HepG2 (cell line): ENCODE results near the gene RINL. TPM values are rescaled to one million over a fixed set of nuclear protein-coding genes. Genes with fewer than 3 reads are reported as not detected.

Experiments
- ELF1 ChIP-seq: sonication (generic); formaldehyde crosslinking; IDR thresholded peaks from 2 replicates; pipeline ENCODE4 v1.4.0; 2020; ENCODE audit warnings: missing genetic modification reagents
- GATAD1 ChIP-seq: IDR thresholded peaks from 2 replicates; pipeline ENCODE4 v1.6.1; 2016; ENCODE audit warnings: missing genetic modification reagents, missing compliant biosample characterization
- HNRNPL ChIP-seq: fragments of 200-400 bp; formaldehyde crosslinking; IDR thresholded peaks from 2 replicates; pipeline ENCODE4 v1.6.1; 2017; ENCODE audit warnings: mild to moderate bottlenecking, low read depth, low read length
- IRX3 ChIP-seq: sonication (generic); formaldehyde crosslinking; IDR thresholded peaks from 2 replicates; pipeline ENCODE4 v1.8.1; 2023; ENCODE audit warnings: mild to moderate bottlenecking, low read depth, missing genetic modification reagents, borderline replicate concordance
- MAZ ChIP-seq, 2 experiments: sonication (generic) in 1 of 2; formaldehyde crosslinking in 1 of 2; IDR thresholded peaks; 2 replicates each; pipeline versions ENCODE4 v1.5.0 to v1.6.1; 2012 to 2020; ENCODE audit warnings: low read depth in 2 of 2, mild to moderate bottlenecking in 2 of 2, borderline replicate concordance in 1 of 2, improper control_type of control experiment in 1 of 2, low read length in 1 of 2, missing genetic modification reagents in 1 of 2, moderate library complexity in 1 of 2
- MBD4 ChIP-seq: IDR thresholded peaks from 2 replicates; pipeline ENCODE4 v1.6.1; 2012; ENCODE audit warnings: low read length, inconsistent platforms, borderline replicate concordance
- NR3C1 ChIP-seq: sonication (generic); formaldehyde crosslinking; IDR thresholded peaks from 2 replicates; pipeline ENCODE4 v1.4.0; 2020; ENCODE audit warnings: missing genetic modification reagents
- POLR2A ChIP-seq, 2 experiments: IDR thresholded peaks; 2 replicates each; pipeline ENCODE4 v1.6.1; 2011; ENCODE audit warnings: low read depth in 2 of 2, low read length in 2 of 2, mild to moderate bottlenecking in 1 of 2, moderate library complexity in 1 of 2; ENCODE audit not compliant: insufficient read depth in 1 of 2
- RBM39 ChIP-seq: fragments of 200-400 bp; formaldehyde crosslinking; IDR thresholded peaks from one replicate; pipeline ENCODE4 v1.6.1; 2018; ENCODE audit warnings: antibody characterized with exemption, mild to moderate bottlenecking, low read depth, low read length; ENCODE audit not compliant: poor library complexity, severe bottlenecking
- RFX3 ChIP-seq: IDR thresholded peaks from 2 replicates; pipeline ENCODE4 v1.6.1; 2016; ENCODE audit warnings: missing biosample characterization, missing genetic modification reagents
- SETDB1 ChIP-seq: sonication (generic); formaldehyde crosslinking; IDR thresholded peaks from 2 replicates; pipeline ENCODE4 v1.5.1; 2020; ENCODE audit warnings: missing genetic modification reagents, mild to moderate bottlenecking, borderline replicate concordance
- ZNF224 ChIP-seq: sonication (generic); formaldehyde crosslinking; IDR thresholded peaks from 2 replicates; pipeline ENCODE4 v1.5.0; 2020; ENCODE audit warnings: mild to moderate bottlenecking, missing genetic modification reagents
- ZNF878 ChIP-seq: sonication (generic); formaldehyde crosslinking; IDR thresholded peaks from 2 replicates; pipeline ENCODE4 v1.8.1; 2023; ENCODE audit warnings: mild to moderate bottlenecking, missing genetic modification reagents, moderate library complexity
- polyA plus RNA-seq, 8 experiments: library from polyadenylated mRNA; depleted of rRNA in 3 of 8; stranded (reverse) in 7 of 8; unstranded in 1 of 8; fragments of >200 nt; fragmentation: Illumina TruSeq in 4 of 8; extraction: Trizol in 4 of 8; gene quantifications; 2 replicates each; pipeline versions ENCODE4 v1.2.1 to v1.2.3, GENCODE V29; 2011 to 2016; ENCODE audit warnings: low read depth in 4 of 8, missing spikeins in 1 of 8, mixed read lengths in 1 of 8; ENCODE audit not compliant: insufficient read depth in 1 of 8
- total RNA-seq, 5 experiments: library from RNA; depleted of rRNA; stranded (reverse); fragments of >200 nt; fragmentation: Illumina TruSeq; extraction: Trizol; gene quantifications; 2 replicates each; pipeline ENCODE4 v1.2.3, GENCODE V29; 2016; ENCODE audit warnings: low read depth in 1 of 5
- TF ChIP-seq, protein P1 (sequence below): IDR thresholded peaks from 2 replicates; pipeline ENCODE4 v1.6.1; 2016; ENCODE audit warnings: control low read depth
- TF ChIP-seq, protein P2 (sequence below), 2 experiments: sonication (generic) in 1 of 2; formaldehyde crosslinking in 1 of 2; IDR thresholded peaks; 2 replicates each; pipeline versions ENCODE4 v1.4.0 to v1.6.1; 2016 to 2020; ENCODE audit warnings: borderline replicate concordance in 1 of 2, low read depth in 1 of 2, mild to moderate bottlenecking in 1 of 2, missing genetic modification reagents in 1 of 2
- TF ChIP-seq, protein P3 (sequence below): sonication (generic); formaldehyde crosslinking; IDR thresholded peaks from 2 replicates; pipeline ENCODE4 v1.5.1; 2020; ENCODE audit warnings: mild to moderate bottlenecking, missing genetic modification reagents, moderate library complexity
- TF ChIP-seq, protein P4 (sequence below): sonication (generic); formaldehyde crosslinking; IDR thresholded peaks from 2 replicates; pipeline ENCODE4 v1.8.0; 2022; ENCODE audit warnings: mild to moderate bottlenecking, missing genetic modification reagents, moderate library complexity
- TF ChIP-seq, protein P5 (sequence below): sonication (generic); formaldehyde crosslinking; IDR thresholded peaks from 2 replicates; pipeline ENCODE4 v1.5.1; 2020; ENCODE audit warnings: missing genetic modification reagents, mild to moderate bottlenecking, borderline replicate concordance

The RINL gene
- total and polyA plus RNA-seq, 2 of the 13 experiments (the other 11 are each of a cell fraction or from before 2014, with no cell fraction given) = 11.4 to 18.0 TPM

DNA sequence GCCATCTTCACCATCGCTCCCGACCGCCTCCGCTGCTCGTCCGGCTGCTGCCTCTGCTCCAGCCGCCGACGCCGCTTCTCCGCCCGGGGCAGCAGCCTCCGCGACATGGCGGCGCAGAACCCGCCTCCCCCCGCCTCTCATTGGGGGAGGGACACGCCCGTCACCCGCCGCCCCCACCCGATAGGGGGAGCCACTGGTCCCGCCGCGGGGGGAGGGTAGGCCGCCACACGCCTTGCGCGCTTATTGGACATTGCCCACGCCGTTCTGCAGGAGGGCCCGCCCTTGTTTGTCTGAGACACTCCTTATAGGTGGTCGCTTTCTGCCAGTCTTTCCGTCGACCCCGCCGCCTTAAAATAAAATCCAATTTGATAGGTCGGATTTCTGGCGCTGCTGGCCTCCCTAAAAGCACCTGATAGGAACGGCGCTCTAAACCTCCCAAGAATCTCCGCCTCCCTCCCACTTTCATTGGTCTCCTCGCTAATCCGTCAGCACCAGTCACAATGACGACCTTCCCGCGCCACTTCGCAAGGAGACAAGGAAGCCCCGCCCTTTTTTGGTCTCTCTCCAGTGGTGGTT lies 28.1 kb downstream of the RINL start, which contains the start of gene HNRNPL (continued):
- TF ChIP-seq, protein P1, sequence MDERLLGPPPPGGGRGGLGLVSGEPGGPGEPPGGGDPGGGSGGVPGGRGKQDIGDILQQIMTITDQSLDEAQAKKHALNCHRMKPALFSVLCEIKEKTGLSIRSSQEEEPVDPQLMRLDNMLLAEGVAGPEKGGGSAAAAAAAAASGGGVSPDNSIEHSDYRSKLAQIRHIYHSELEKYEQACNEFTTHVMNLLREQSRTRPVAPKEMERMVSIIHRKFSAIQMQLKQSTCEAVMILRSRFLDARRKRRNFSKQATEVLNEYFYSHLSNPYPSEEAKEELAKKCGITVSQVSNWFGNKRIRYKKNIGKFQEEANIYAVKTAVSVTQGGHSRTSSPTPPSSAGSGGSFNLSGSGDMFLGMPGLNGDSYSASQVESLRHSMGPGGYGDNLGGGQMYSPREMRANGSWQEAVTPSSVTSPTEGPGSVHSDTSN (CRISPR knock-in tag) = peak; percentile 92
- TF ChIP-seq HNRNPL (no peak), RFX3 (CRISPR knock-in tag) (no peak), GATAD1 (CRISPR knock-in tag) (peak; percentile 2; the same call in 1 of the 2 replicates), SETDB1 (no peak), IRX3 (CRISPR knock-in tag) (no peak), MAZ (IDR thresholded peaks at IDR 0.05; ENCODE audit: borderline replicate concordance, low read depth, low read length) (peak; percentile 66; the same call in 1 of the 2 replicates), MAZ (CRISPR knock-in tag; IDR thresholded peaks at IDR 0.05; ENCODE audit: low read depth) (peak; percentile 25; the same call in 1 of the 2 replicates), RBM39 (peak; percentile 82), MBD4 (no peak), POLR2A (IDR thresholded peaks at IDR 0.05; ENCODE audit: insufficient read depth in 1 of 2, low read depth in 2 of 2, low read length in 2 of 2) (peak; percentile 67 to 80; a peak in 3 of 4 replicates), NR3C1 (CRISPR knock-in tag) (no peak), ZNF878 (0 out of 2 replicates have a peak, but pooled peaks have one; percentile 30), ZNF224 (no peak), ELF1 (CRISPR knock-in tag) (peak; percentile 63)
- TF ChIP-seq, protein P2, sequence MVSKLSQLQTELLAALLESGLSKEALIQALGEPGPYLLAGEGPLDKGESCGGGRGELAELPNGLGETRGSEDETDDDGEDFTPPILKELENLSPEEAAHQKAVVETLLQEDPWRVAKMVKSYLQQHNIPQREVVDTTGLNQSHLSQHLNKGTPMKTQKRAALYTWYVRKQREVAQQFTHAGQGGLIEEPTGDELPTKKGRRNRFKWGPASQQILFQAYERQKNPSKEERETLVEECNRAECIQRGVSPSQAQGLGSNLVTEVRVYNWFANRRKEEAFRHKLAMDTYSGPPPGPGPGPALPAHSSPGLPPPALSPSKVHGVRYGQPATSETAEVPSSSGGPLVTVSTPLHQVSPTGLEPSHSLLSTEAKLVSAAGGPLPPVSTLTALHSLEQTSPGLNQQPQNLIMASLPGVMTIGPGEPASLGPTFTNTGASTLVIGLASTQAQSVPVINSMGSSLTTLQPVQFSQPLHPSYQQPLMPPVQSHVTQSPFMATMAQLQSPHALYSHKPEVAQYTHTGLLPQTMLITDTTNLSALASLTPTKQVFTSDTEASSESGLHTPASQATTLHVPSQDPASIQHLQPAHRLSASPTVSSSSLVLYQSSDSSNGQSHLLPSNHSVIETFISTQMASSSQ (IDR thresholded peaks at IDR 0.05; ENCODE audit: low read depth) = no peak
- TF ChIP-seq, protein P2 (CRISPR knock-in tag; IDR thresholded peaks at IDR 0.05; ENCODE audit: borderline replicate concordance) = no peak; the same call in 1 of the 2 replicates
- TF ChIP-seq, protein P3, sequence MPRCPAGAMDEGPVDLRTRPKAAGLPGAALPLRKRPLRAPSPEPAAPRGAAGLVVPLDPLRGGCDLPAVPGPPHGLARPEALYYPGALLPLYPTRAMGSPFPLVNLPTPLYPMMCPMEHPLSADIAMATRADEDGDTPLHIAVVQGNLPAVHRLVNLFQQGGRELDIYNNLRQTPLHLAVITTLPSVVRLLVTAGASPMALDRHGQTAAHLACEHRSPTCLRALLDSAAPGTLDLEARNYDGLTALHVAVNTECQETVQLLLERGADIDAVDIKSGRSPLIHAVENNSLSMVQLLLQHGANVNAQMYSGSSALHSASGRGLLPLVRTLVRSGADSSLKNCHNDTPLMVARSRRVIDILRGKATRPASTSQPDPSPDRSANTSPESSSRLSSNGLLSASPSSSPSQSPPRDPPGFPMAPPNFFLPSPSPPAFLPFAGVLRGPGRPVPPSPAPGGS (CRISPR knock-in tag) = no peak; the same call in 1 of the 2 replicates
- TF ChIP-seq, protein P4, sequence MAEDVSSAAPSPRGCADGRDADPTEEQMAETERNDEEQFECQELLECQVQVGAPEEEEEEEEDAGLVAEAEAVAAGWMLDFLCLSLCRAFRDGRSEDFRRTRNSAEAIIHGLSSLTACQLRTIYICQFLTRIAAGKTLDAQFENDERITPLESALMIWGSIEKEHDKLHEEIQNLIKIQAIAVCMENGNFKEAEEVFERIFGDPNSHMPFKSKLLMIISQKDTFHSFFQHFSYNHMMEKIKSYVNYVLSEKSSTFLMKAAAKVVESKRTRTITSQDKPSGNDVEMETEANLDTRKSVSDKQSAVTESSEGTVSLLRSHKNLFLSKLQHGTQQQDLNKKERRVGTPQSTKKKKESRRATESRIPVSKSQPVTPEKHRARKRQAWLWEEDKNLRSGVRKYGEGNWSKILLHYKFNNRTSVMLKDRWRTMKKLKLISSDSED (CRISPR knock-in tag) = no peak
- TF ChIP-seq, protein P5, sequence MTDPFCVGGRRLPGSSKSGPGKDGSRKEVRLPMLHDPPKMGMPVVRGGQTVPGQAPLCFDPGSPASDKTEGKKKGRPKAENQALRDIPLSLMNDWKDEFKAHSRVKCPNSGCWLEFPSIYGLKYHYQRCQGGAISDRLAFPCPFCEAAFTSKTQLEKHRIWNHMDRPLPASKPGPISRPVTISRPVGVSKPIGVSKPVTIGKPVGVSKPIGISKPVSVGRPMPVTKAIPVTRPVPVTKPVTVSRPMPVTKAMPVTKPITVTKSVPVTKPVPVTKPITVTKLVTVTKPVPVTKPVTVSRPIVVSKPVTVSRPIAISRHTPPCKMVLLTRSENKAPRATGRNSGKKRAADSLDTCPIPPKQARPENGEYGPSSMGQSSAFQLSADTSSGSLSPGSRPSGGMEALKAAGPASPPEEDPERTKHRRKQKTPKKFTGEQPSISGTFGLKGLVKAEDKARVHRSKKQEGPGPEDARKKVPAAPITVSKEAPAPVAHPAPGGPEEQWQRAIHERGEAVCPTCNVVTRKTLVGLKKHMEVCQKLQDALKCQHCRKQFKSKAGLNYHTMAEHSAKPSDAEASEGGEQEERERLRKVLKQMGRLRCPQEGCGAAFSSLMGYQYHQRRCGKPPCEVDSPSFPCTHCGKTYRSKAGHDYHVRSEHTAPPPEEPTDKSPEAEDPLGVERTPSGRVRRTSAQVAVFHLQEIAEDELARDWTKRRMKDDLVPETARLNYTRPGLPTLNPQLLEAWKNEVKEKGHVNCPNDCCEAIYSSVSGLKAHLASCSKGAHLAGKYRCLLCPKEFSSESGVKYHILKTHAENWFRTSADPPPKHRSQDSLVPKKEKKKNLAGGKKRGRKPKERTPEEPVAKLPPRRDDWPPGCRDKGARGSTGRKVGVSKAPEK = no peak
